GM19372 (cell line): Measurements from ENCODE around the gene CBFA2T2.

Source experiments
- ATAC-seq: cut with Tn5 transposase; IDR thresholded peaks from one replicate; pipeline ENCODE4 v1.9.1; 2021; ENCODE audit warnings: mild to moderate bottlenecking, low read depth, moderate library complexity; ENCODE audit not compliant: unreplicated experiment

Gene CBFA2T2

GRCh38 chr20:33660035-33660684 is 170.3 kb downstream of the CBFA2T2 start:
- no peak for ATAC-seq

GRCh38 chr20:33660685-33661058 is 170.8 kb downstream of the CBFA2T2 start:
- ATAC-seq, result no peak

- no peak for ATAC-seq
Observed at GRCh38 chr20:33662172-33662571, 172.3 kb downstream of the CBFA2T2 start, which contains the start of gene C20orf144. TSS of gene C20orf144 (plus strand) at chr20:33662327. CDS start at chr20:33662346, 19 bp downstream.

- ATAC-seq, result peak; percentile 42
Observed at GRCh38 chr20:33663161-33664084, 173.5 kb downstream of the CBFA2T2 start.

- ATAC-seq, result no peak
Observed at GRCh38 chr20:33664085-33664761, 174.3 kb downstream of the CBFA2T2 start.

GRCh38 chr20:33664762-33665144 is 174.9 kb downstream of the CBFA2T2 start:
- ATAC-seq, result no peak

- peak; percentile 54 for ATAC-seq
Observed at GRCh38 chr20:33666293-33667244, 176.7 kb downstream of the CBFA2T2 start, which contains the start of gene ACTL10. TSS of gene ACTL10 (plus strand) at chr20:33666943. CDS start at chr20:33667498, 555 bp downstream.

- ATAC-seq, result peak; percentile 8
Observed at GRCh38 chr20:33667245-33667675, 177.4 kb downstream of the CBFA2T2 start.

- peak; percentile 36 for ATAC-seq
Observed at GRCh38 chr20:33667676-33668465, 178.0 kb downstream of the CBFA2T2 start.

- no peak for ATAC-seq
Observed at GRCh38 chr20:33668466-33669155, 178.7 kb downstream of the CBFA2T2 start.

- ATAC-seq, result no peak
Observed at GRCh38 chr20:33669224-33669623, 179.3 kb downstream of the CBFA2T2 start.

GRCh38 chr20:33669873-33670640 is 180.2 kb downstream of the CBFA2T2 start:
- no peak for ATAC-seq

GRCh38 chr20:33670715-33671499 is 181.0 kb downstream of the CBFA2T2 start:
- no peak for ATAC-seq

- no peak for ATAC-seq
Observed at GRCh38 chr20:33671573-33672288, 181.8 kb downstream of the CBFA2T2 start.

GRCh38 chr20:33672426-33673113 is 182.7 kb downstream of the CBFA2T2 start:
- ATAC-seq, result no peak

GRCh38 chr20:33673114-33673409 is 183.2 kb downstream of the CBFA2T2 start:
- ATAC-seq, result no peak
